Astrocyte of the cerebellum (primary cell): Measurements from ENCODE around the gene MUC15.

ENCODE experiments used
- DNase-seq: peaks from one replicate; pipeline ENCODE4 v3.0.0-alpha.2; 2011; ENCODE audit warnings: low read depth
- H3K4me3 ChIP-seq: 2 replicates; pipeline ENCODE4 v1.5.1; 2011; ENCODE audit warnings: mild to moderate bottlenecking, low read depth, low read length, moderate library complexity
- in situ Hi-C: cut with HindIII; loops from 2 replicates; pipeline ENCODE4 v1.10.0; 2017; ENCODE audit warnings: low sequenced_read_pairs
- TF ChIP-seq, protein P1 (sequence below): IDR thresholded peaks from 2 replicates; pipeline ENCODE4 v1.5.1; 2012; ENCODE audit warnings: low read length, low read depth, moderate library complexity, mild to moderate bottlenecking; ENCODE audit errors: missing control alignments

MUC15 gene, protein sequence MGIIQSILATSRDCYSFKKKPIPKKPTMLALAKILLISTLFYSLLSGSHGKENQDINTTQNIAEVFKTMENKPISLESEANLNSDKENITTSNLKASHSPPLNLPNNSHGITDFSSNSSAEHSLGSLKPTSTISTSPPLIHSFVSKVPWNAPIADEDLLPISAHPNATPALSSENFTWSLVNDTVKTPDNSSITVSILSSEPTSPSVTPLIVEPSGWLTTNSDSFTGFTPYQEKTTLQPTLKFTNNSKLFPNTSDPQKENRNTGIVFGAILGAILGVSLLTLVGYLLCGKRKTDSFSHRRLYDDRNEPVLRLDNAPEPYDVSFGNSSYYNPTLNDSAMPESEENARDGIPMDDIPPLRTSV

DNA sequence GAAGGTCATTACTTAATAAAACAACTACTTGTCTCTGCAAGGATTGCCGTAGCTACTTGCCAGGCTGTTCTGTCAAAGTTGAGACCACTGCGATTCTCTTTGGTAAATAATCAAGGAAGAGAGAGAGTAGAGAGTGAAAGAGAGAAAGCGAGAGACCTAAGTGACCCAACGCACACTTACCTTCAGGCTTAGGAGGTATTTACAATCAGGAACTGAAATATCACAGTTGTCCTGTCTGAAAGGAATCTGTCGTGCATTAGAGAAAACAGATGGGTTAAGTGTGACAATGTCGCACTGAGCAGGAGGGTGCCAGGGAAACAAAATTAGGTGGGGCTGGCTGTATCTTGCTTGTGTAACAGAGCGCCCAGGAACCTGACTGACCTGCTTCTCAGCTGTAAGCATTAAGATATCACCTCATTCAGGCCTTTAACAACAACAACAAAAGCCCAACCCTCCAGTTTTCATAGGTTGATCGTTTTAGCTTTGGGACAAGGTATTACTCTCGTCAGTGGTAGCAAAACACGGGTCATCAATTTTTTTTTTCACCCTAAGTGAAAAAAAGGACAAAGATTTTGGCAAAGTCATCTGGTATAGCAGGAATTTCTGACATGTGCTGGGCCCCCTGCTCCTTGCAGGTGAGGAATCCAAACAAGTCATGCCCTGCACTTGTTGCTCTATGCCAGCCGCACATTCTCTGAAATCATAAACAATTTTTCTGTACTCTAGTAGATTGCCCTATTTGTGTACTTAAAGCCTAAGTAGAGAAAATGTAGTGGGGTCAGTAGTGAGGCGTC is at the start of gene MUC15:
TSS of gene MUC15 (minus strand) at position 403 of the 794 bp plus-strand sequence. CDS start 5,169 bp downstream, outside the sequence.
- TF ChIP-seq, protein P1, sequence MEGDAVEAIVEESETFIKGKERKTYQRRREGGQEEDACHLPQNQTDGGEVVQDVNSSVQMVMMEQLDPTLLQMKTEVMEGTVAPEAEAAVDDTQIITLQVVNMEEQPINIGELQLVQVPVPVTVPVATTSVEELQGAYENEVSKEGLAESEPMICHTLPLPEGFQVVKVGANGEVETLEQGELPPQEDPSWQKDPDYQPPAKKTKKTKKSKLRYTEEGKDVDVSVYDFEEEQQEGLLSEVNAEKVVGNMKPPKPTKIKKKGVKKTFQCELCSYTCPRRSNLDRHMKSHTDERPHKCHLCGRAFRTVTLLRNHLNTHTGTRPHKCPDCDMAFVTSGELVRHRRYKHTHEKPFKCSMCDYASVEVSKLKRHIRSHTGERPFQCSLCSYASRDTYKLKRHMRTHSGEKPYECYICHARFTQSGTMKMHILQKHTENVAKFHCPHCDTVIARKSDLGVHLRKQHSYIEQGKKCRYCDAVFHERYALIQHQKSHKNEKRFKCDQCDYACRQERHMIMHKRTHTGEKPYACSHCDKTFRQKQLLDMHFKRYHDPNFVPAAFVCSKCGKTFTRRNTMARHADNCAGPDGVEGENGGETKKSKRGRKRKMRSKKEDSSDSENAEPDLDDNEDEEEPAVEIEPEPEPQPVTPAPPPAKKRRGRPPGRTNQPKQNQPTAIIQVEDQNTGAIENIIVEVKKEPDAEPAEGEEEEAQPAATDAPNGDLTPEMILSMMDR, result no peak
- in situ Hi-C loops, result no loop called here
- DNase-seq, result no peak
- H3K4me3 ChIP-seq, result no peak within 1 kb of the TSS

DNA sequence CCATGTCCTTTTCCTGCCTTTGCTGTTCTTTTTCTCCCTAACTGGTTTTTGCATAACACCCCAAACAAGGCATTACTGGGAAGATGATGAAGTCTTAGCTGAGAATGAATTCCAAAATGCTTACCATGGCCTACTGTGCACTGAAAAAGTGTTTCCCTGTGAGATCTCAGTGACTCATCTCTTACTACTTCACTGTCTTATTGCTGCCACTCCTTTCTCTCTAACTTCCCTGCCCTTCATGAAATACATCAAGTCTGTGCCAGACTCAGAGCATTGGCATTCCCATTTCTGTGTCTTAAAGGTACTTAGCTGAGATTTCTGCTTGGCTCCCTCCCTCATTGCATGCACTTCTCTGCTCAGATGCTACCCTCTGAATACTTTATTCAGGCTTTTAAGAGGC is 49.1 kb upstream of the MUC15 start:
- no peak for DNase-seq

GRCh38 chr11:26620282-26621045 is 48.4 kb upstream of the MUC15 start:
- no peak overlapping the region for H3K4me3 ChIP-seq
- in situ Hi-C loops, result no loop called here
- TF ChIP-seq, protein P1, result no peak
- DNase-seq, result no peak

More for the DNA sequence above, 49.1 kb upstream of the MUC15 start:
- TF ChIP-seq, protein P1, result no peak
- in situ Hi-C loops, result no loop called here
- H3K4me3 ChIP-seq, result no peak overlapping the region

- TF ChIP-seq, protein P1, result no peak
- in situ Hi-C loops, result no loop called here
- DNase-seq, result no peak
- H3K4me3 ChIP-seq, result no peak overlapping the region
These were observed 46.4 kb upstream of the MUC15 start for GRCh38 chr11:26618441-26618840.

DNA sequence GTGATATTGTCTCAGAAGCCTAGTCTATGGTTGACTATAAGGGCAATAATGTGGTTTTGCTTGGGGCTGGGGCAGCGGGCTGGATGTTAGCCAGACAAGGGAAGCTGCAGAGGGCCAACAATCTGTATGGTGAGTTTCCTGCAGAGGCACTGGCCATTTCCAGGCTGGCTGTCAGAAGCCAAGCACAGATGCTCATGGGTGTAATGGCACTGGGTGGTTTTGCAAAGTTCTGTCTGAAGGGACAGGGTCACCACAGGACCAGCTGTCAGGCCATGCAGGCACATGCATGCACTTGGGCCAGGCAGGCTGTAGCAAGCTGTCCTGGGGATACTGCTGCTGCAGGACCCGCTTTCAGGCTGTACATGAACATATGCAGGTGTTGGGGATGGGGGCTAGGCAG is 41.7 kb upstream of the MUC15 start:
- no peak overlapping the region for H3K4me3 ChIP-seq
- TF ChIP-seq, protein P1, result no peak
- in situ Hi-C loops, result no loop called here
- DNase-seq, result no peak

DNA sequence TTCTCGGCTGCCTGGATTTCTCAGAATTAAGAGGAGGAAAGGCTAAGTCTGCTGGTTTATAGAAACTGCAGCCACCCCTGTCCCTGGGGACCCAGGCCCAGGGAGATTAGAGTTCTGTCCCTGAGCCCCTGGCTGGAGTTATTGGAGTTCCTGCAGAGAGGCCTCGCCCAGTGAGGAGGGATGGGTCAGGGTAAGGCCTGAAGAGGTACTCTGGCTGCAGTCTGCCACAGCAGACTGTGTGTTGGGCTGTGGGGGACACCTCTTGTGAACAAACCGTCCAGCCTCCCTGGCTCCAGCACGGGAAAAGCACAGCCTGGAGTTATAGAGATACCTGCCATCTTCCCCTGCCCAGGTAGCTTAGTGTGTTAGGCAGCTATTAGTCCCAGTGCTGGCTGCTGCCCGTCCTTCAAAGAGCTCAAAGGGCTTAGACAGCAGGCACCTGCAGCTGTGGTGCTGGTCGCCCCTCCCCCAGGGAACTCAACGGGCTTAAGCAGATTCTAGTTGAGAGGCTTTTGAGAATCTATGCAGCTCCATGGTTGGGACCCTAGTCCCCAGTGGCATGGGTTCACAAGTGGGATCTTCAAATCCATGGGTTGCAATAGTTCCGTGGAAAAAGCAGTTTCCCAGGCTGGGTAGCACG is 36.6 kb upstream of the MUC15 start:
- TF ChIP-seq, protein P1, result no peak
- no peak for DNase-seq
- no peak overlapping the region for H3K4me3 ChIP-seq
- in situ Hi-C loops, result no loop called here
